ENCODE measurements around the gene ALK. TPM values are rescaled to one million over a fixed set of nuclear protein-coding genes. Genes with fewer than 3 reads are reported as not detected.

The ALK gene
- polyA plus RNA-seq, 3 donors: not detected

DNA sequence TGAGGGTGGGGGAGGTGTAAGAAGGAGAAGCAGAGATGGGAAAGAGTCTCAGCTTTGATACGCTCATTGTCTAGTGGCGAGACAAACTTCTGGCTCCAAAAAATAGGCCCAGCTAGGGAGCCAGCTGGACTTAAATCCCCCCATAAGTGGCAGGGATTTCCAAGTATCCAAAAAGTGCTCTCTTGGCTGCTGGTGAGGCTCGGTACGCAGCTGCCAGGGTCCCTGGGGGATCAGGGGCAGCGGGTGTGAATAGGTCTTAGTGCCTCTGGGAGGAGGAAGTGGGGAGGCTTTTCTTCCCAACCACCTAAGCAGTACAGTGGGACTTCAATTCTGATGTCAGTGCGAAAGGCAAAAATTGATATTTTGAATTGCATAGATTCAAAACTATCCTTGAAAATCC, 73.5 kb downstream of the ALK start:
- 94% methylated on average over 2 of the region's 6 CpGs for WGBS (ENCODE audit: insufficient coverage)
- Histone ChIP-seq H3K4me3 (replicated peaks in 1 of 3; ENCODE audit: low read depth in 2 of 3, low read length in 3 of 3) (no peak overlapping the region), H3K27me3 (ENCODE audit: control insufficient read depth in 2 of 2, insufficient read depth in 2 of 2, low read length in 2 of 2) (no peaks in the 10 kb centered on the region), H3K36me3 (replicated peaks in 1 of 2; ENCODE audit: control insufficient read depth in 1 of 2, insufficient read depth in 2 of 2, low read length in 2 of 2) (no peaks in the 10 kb centered on the region), H4K20me1 (ENCODE audit: insufficient read depth, low read length) (no peaks in the 10 kb centered on the region), H3K79me2 (ENCODE audit: insufficient read depth, low read length) (no peaks in the 10 kb centered on the region), H3K4me1 (ENCODE audit: control insufficient read depth in 1 of 2, insufficient read depth in 2 of 2, low read length in 2 of 2) (no peaks in the 10 kb centered on the region), H3K27ac (ENCODE audit: low read depth in 1 of 2, low read length in 2 of 2) (no peak overlapping the region), H3K9ac (ENCODE audit: insufficient read depth, low read length, poor library complexity, severe bottlenecking) (no peak overlapping the region), H3K4me2 (replicated peaks; ENCODE audit: extremely low read depth, low read length, poor library complexity, severe bottlenecking) (no peak overlapping the region), H3K9me3 (replicated peaks in 1 of 2; ENCODE audit: control insufficient read depth in 1 of 2, insufficient read depth in 1 of 2, low read length in 2 of 2) (no peaks in the 10 kb centered on the region), H2AFZ (ENCODE audit: insufficient read depth, low read depth, low read length, poor library complexity, severe bottlenecking) (no peak overlapping the region)
- DNase-seq: no peak
- Mint-ChIP-seq H3K27me3 (ENCODE audit: low read depth in 3 of 3) (peaks cover 0 to 8% (median 8%) of the 10 kb centered on the region in 3 donors), H3K36me3 (no peaks in the 10 kb centered on the region), H3K27ac (no peak overlapping the region), H3K4me1 (no peaks in the 10 kb centered on the region), H3K9me3 (peaks cover 0 to 3% (median 0%) of the 10 kb centered on the region in 7 donors), H3K4me3 (no peak overlapping the region)
- TF ChIP-seq, protein P1, sequence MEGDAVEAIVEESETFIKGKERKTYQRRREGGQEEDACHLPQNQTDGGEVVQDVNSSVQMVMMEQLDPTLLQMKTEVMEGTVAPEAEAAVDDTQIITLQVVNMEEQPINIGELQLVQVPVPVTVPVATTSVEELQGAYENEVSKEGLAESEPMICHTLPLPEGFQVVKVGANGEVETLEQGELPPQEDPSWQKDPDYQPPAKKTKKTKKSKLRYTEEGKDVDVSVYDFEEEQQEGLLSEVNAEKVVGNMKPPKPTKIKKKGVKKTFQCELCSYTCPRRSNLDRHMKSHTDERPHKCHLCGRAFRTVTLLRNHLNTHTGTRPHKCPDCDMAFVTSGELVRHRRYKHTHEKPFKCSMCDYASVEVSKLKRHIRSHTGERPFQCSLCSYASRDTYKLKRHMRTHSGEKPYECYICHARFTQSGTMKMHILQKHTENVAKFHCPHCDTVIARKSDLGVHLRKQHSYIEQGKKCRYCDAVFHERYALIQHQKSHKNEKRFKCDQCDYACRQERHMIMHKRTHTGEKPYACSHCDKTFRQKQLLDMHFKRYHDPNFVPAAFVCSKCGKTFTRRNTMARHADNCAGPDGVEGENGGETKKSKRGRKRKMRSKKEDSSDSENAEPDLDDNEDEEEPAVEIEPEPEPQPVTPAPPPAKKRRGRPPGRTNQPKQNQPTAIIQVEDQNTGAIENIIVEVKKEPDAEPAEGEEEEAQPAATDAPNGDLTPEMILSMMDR (IDR thresholded peaks at IDR 0.05): no peak
- intact Hi-C loops (cut with micrococcal nuclease): loop anchor here in 1 of 2 donors (10.0 kb wide), 1 partner anchor 873 kb away; no protein-coding TSS in a partner anchor

DNA sequence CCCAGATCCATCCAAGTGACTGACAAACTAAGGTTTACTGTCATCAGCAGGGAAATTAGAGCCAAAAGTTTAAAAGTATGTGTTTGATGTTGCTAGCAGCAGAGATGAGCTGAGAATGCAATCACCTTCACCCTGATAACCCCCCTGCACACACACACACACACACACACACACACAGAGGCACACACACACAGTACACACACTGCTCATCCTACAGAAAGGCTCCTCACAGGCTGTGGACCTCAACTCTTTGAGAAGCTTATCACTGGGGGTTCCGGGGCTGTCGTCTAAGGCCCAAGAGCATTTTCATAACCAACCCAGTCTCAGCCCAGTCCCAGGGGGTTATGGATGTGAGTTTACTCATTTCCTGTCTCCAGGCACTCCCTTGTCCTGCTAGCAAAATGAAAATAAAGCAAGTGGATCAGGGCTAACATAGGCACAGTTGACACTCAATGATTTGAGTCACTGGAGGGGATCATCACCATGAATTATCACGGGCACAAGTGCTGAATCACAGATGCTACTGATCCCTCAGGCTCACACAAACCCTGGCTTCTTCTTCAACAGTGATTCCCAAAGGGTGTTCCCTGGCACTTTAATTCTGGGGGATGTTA, 76.6 kb downstream of the ALK start:
- TF ChIP-seq, protein P1 (IDR thresholded peaks at IDR 0.05): no peak
- H3K27me3 ChIP-seq (ENCODE audit: control insufficient read depth in 2 of 2, insufficient read depth in 2 of 2, low read length in 2 of 2): no peaks in the 10 kb centered on the region

More for the DNA sequence above, 76.6 kb downstream of the ALK start:
- DNase-seq: no peak
- no peaks in the 10 kb centered on the region for H3K36me3 ChIP-seq (replicated peaks in 1 of 2; ENCODE audit: control insufficient read depth in 1 of 2, insufficient read depth in 2 of 2, low read length in 2 of 2)
- Mint-ChIP-seq H3K4me3 (no peak overlapping the region), H3K27me3 (ENCODE audit: low read depth in 3 of 3) (peaks cover 0 to 12% (median 4%) of the 10 kb centered on the region in 3 donors), H3K4me1 (no peaks in the 10 kb centered on the region), H3K36me3 (no peaks in the 10 kb centered on the region), H3K27ac (no peak overlapping the region), H3K9me3 (no peaks in the 10 kb centered on the region)
- 67% methylated on average over 1 of the region's 3 CpGs for WGBS (ENCODE audit: insufficient coverage)
- H4K20me1 ChIP-seq (ENCODE audit: insufficient read depth, low read length): no peaks in the 10 kb centered on the region
- no peak overlapping the region for H3K4me3 ChIP-seq (replicated peaks in 1 of 3; ENCODE audit: low read depth in 2 of 3, low read length in 3 of 3)
- no peaks in the 10 kb centered on the region for H3K4me1 ChIP-seq (ENCODE audit: control insufficient read depth in 1 of 2, insufficient read depth in 2 of 2, low read length in 2 of 2)
- no peaks in the 10 kb centered on the region for H3K9me3 ChIP-seq (replicated peaks in 1 of 2; ENCODE audit: control insufficient read depth in 1 of 2, insufficient read depth in 1 of 2, low read length in 2 of 2)
- H3K4me2 ChIP-seq (replicated peaks; ENCODE audit: extremely low read depth, low read length, poor library complexity, severe bottlenecking): no peak overlapping the region
- intact Hi-C loops (cut with micrococcal nuclease): loop anchor here in 1 of 2 donors (10.0 kb wide), 1 partner anchor 870 kb away; no protein-coding TSS in a partner anchor
- H3K79me2 ChIP-seq (ENCODE audit: insufficient read depth, low read length): no peaks in the 10 kb centered on the region
- no peak overlapping the region for H3K9ac ChIP-seq (ENCODE audit: insufficient read depth, low read length, poor library complexity, severe bottlenecking)
- H3K27ac ChIP-seq (ENCODE audit: low read depth in 1 of 2, low read length in 2 of 2): no peak overlapping the region
- no peak overlapping the region for H2AFZ ChIP-seq (ENCODE audit: insufficient read depth, low read depth, low read length, poor library complexity, severe bottlenecking)

Data from CD14-positive monocyte (primary cell).